Colon (tissue), 2 donors: ENCODE data around the gene TENT5C.

Experiments
- FAIRE-seq: peaks from 2 replicates; lab custom pipeline; 2012; peaks lifted over from hg19 to GRCh38; lab: Jason Lieb, UNC
- donor health status: control.
- donor health status: control.

The TENT5C gene

DNA sequence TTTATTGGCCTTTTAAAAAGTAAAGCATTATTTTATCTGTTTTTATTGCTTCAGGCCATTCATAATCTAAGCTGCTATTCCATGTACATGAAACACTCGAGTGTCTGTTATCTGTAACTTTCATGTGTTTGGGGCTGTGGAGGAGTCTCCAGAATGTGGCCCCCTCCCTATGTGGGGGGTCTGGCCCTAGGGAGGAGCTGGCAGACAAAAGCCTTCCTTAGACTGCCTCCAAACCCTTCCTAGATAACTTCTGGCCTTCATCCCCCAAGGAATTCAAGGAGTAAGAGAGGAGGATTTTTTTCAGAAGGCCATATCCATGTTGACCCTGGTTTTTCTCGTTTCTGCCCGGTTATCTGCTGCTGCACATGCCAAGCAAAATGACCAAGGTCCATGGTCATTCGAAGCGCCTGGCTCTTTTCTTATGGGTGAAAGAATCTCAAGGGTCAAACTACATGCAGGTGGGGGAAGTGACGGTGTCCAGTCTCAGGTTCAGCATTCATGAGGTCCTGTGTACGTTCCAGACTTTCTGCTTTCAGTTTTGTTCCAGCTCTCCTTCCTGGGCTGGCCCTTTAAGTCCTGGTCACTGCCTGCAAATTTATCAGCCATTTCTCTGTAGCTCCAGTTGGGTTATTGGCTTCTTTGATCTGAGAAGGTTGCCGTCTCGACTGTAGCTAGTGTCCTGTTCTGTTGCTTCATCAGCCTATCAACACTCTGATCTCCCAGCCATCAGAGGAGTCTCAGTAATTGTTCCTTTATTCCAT, 8.3 kb downstream of the TENT5C start:
- no peak for FAIRE-seq

DNA sequence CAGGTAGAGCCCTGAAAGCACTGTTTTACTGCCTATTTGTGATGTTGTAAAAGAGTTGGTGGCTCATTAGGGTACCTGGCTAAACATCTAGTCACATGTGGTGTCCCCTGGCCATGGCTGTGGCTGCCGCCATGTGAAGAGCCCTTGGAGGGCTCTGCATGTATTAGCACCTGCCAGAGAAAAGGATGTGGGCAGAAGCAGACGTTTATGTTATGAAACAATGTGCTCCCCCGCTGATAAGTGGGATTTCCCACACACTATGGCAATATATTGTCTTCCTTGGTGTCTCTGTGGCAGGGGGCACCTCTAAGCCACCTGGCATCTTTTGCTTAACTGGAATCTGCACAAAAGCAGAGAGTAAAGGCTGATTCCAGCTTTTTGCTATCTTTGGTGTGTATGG, 9.6 kb downstream of the TENT5C start:
- FAIRE-seq: no peak

GRCh38 chr1:117616356-117616755, 10.5 kb downstream of the TENT5C start:
- no peak for FAIRE-seq

DNA sequence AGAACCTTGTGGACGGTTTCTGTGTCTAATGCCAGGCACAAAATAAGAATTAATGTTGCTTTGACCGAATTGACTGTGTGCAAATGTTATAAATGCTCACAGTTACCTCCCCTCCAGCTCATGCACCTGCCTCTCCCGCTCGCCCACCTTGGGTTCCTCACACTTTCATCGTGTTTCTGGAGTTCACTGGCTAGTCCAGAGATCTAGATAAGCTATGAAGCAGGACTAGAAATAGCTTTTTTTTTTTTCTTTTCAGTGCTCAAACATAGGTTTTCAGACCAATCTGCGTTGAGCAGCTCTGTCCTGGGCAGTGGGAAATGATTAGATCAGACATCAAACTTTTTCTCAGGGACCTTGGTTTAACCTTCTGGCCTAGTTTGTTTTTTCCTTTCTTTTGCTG, 11.1 kb downstream of the TENT5C start:
- FAIRE-seq: no peak

GRCh38 chr1:117618450-117619122, 12.7 kb downstream of the TENT5C start:
- no peak for FAIRE-seq

DNA sequence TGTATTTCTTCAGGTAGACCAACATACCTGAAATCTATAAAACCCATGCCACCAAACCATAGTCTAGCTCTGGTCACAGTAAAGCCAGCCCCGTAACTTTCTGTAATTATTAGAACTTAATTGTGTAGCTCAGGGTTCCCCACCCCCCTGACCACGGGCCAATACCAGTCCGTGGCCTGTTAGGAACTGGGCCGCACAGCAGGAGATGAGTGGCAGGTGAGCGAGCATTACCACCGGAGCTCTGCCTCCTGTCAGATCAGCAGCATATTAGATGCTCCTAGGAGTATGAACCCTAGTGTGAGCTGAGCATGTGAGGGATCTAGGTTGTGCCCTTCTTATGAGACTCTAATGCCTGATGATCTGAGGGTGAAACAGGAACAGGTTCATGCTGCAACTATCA, 14.6 kb downstream of the TENT5C start:
- no peak for FAIRE-seq

GRCh38 chr1:117621316-117621715, 15.5 kb downstream of the TENT5C start:
- FAIRE-seq: no peak

DNA sequence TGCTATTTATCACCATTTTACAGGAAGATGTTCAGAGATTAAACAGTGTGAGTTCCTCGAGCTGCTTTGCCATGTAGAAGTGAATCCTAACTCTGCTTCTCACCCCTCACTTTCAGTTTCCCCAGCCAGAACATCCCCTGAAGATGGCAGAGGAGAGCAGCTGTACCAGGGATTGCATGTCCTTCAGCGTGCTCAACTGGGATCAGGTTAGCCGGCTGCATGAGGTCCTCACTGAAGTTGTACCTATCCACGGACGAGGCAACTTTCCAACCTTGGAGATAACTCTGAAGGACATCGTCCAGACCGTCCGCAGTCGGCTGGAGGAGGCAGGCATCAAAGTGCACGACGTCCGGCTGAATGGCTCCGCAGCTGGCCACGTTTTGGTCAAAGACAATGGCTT, 16.9 kb downstream of the TENT5C start:
- no peak for FAIRE-seq

DNA sequence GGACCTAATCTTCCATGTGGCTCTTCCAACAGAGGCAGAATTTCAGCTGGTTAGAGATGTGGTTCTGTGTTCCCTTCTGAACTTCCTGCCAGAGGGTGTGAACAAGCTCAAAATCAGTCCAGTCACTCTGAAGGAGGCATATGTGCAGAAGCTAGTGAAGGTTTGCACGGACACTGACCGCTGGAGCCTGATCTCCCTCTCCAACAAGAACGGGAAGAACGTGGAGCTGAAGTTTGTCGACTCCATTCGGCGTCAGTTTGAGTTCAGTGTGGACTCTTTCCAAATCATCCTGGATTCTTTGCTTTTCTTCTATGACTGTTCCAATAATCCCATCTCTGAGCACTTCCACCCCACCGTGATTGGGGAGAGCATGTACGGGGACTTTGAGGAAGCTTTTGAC, 17.3 kb downstream of the TENT5C start:
- FAIRE-seq: no peak

DNA sequence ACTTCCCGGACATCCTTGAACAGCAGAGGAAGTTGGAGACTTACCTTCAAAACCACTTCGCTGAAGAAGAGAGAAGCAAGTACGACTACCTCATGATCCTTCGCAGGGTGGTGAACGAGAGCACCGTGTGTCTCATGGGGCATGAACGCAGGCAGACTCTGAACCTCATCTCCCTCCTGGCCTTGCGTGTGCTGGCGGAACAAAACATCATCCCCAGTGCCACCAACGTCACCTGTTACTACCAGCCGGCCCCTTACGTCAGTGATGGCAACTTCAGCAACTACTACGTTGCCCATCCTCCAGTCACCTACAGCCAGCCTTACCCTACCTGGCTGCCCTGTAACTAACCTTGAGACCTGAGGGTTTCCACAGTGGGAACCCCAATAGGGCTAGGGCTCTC, 17.9 kb downstream of the TENT5C start:
- FAIRE-seq: no peak

DNA sequence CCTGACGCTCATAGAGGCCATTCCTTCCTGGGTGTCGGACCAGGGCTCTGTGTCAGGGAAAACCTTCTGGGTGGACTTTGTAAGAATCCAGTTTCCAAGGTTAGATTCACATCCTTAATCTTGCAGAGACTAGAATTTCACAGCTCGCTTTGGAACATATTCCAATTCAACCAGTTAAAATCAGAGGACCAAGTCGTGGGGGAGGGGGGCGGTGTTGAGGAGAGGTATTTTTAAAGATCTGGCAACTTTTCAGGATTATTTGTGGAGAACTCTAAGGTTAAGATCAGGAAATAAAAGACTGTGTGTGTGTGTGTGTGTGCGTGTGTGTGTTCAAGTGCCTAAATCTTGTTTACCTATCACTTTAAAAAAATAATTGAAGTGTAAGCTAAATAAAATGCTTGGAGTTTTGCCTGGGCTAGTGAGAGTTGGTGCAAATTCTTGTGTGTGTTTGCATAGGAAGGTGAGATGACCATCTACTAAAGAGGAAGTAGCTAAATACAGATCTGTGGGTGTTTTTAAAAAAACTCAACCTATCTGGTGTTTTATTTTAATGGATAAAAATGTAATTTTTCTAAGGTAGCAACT, 21.8 kb downstream of the TENT5C start:
- FAIRE-seq: no peak

- no peak for FAIRE-seq
These were observed 22.5 kb downstream of the TENT5C start for GRCh38 chr1:117628343-117628742.

GRCh38 chr1:117629625-117630422, 24.0 kb downstream of the TENT5C start:
- FAIRE-seq: no peak

GRCh38 chr1:117630423-117630998, 24.7 kb downstream of the TENT5C start:
- FAIRE-seq: no peak

GRCh38 chr1:117631359-117632160, 25.7 kb downstream of the TENT5C start:
- FAIRE-seq: no peak

- FAIRE-seq: no peak
These were observed 26.6 kb downstream of the TENT5C start for GRCh38 chr1:117632269-117633067.

DNA sequence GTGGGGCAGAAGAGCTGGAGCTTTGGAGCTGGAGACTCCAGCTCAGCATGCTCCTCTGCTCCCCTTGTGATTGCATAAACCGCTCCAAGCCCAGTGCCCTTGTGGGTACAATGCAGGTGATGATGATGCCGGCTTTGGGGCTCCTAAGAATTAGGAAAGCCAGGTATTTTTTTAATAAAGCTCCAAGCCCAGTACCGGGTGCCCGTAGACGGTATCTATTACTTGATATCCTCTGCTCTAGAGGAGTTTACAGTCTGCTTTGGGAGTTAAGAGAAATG, 27.2 kb downstream of the TENT5C start:
- FAIRE-seq: no peak

- no peak for FAIRE-seq
These were observed 27.6 kb downstream of the TENT5C start for GRCh38 chr1:117633423-117633822.

- no peak for FAIRE-seq
These were observed 28.1 kb downstream of the TENT5C start for GRCh38 chr1:117633936-117634335.

DNA sequence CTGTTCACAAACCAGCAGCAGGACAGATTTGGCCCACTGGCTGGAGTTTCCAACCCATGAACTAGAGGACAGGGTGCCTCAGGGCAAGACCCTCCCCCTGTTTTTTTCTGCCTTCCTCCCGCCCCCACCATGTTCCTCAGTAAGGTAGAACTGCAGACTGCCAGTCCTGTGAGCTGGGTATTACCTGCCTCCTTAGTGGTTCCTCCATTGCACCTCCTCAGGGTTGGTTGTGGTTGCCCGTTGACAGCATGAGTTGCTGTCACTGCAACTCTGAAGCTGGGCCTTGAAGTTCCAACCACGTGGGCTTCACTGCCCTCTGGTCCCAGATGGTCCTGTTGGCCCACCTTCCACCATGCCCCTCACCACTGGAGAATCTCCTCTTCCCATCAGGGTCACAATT, 28.8 kb downstream of the TENT5C start:
- no peak for FAIRE-seq

DNA sequence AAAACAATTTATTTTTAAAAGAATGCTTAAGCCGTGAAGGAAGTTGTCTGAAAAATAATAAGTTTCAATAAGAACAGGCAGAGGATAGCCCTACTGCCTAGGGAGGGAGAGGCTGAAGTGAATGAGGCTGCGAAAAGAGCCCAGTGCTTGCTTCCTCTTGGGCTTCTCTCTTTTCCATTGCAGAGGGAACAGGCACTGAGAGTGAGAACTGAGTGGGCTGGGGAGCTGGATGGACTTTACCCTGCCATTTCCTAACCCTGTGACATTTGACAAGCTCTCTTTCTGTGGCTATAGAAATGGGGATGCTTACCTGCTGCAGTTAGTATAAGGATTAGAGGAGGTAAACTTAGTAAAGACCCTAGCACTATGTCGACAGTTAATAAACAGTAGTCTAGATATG, 30.0 kb downstream of the TENT5C start:
- no peak for FAIRE-seq
